ENCODE results near the gene MATN4. TPM values are rescaled to one million over a fixed set of nuclear protein-coding genes. Genes with fewer than 3 reads are reported as not detected.

MATN4 gene
- 0.06 to 0.16 TPM (median 0.08 TPM) in 5 replicates for total RNA-seq (2022; extraction: Qiagen RNA extraction)

DNA sequence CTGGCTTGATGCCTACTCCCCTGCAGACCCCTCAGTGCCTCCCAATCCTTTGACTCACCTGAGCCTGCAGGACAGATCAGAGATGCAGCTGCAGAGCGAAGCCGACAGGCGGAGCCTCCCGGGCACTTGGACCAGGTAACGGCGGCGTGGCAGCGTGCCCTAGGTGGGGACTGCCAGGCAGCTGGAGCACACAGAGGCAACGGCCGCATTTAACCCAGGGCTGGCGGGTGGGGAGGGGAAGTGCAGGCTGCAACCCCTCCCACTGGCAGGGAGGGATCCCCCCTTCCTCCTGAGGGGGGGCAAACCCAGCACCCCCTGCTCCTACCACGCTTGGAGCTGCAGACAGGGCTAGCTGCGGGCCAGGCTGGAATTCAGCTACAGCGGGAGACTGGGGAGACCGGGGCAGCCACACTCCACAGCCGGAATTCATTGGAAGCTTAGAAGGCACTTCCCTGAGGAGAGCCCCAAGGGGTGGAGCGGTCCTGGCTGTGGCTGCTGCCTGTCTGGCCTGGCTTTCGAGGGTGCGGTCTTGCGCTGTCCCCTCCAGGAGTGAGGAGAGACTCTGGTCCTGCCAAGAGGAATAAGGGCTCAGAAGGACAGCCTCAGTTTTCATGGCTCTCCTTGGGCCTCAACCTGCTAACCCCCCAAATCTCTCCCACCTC, at the start of gene MATN4:
MATN4 (minus strand) TSS at position 183 of the 662 bp plus-strand sequence. CDS start 2,717 bp downstream, outside the sequence.

DNA sequence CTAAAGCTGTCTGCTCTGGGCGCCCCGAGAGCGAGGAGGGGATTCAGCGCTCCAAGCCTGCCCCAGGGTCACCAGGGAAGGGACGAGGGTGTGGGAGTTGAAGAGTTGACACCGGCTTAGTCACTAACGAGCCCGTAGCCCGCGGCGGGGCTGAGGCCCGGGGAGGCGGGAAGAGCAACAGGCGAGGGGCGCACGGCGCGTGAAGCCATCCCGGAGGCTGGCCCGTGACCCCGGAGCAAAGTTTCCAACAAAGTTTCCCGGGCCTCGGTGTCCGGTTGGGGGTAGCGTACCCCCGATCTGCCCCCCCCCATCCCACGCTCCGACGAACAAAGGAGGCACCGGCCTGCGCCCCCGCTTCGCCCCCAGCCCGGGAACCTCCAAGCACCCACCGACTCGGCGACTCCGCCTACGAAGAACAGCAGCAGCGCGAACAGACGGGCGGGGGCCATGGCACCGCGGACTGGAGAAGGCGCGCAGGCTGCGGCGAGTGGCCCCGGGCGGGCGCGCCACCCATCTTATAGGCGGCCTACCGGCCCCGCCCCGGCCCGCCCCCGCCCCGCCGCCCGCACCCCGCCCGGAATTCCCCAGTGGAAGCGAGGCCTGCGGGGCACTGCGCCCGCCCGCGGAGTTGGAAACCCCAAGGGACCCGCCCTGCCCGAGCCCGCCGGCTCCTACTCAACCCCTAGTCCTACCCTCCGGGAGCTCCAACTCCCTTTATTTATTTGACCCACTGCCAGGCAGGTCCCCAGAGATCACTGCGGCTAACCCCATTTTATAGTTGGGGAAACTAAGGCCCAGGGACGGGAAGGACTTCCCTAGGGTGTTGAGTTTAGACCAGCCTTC, 40.1 kb upstream of the MATN4 start, which contains the start of gene SDC4:
SDC4 (minus strand) TSS at position 489 of the 843 bp plus-strand sequence; CDS start at position 449, 40 bp downstream.

GRCh38 chr20:45306431-45306982, 1.6 kb downstream of the MATN4 start, which contains the start of gene RBPJL:
Gene RBPJL, plus strand, starts transcription at chr20:45306840. Its CDS starts 83 bp downstream, at chr20:45306923.

GRCh38 chr20:45254383-45255262, 53.5 kb downstream of the MATN4 start, which contains the start of gene SLPI:
Gene SLPI, minus strand, starts transcription at chr20:45254564. Its CDS starts 21 bp downstream, at chr20:45254543.

Other genes with a start within 250 kb of the MATN4 start
- gene KCNS1, start 207.2 kb downstream of the MATN4 start, total RNA-seq (2022; extraction: Qiagen RNA extraction), result not detected in 5 replicates
- not detected in 5 replicates for gene WFDC5, start 193.1 kb downstream of the MATN4 start, total RNA-seq (2022; extraction: Qiagen RNA extraction)
- not detected in 5 replicates for gene WFDC12, start 183.8 kb downstream of the MATN4 start, total RNA-seq (2022; extraction: Qiagen RNA extraction)
- gene PI3, start 133.4 kb downstream of the MATN4 start, total RNA-seq (2022; extraction: Qiagen RNA extraction), result 2.3 to 5.0 TPM (median 2.9 TPM) in 5 replicates
- not detected in 5 replicates for gene SEMG1, start 101.3 kb downstream of the MATN4 start, total RNA-seq (2022; extraction: Qiagen RNA extraction)
- not detected in 5 replicates for gene SEMG2, start 86.9 kb downstream of the MATN4 start, total RNA-seq (2022; extraction: Qiagen RNA extraction)
- 8.8 to 15.1 TPM (median 11.1 TPM) in 5 replicates for gene SLPI, start 53.7 kb downstream of the MATN4 start, total RNA-seq (2022; extraction: Qiagen RNA extraction)
- gene RBPJL, start 1.5 kb downstream of the MATN4 start, total RNA-seq (2022; extraction: Qiagen RNA extraction), result not detected in 5 replicates
- gene SDC4, start 40.1 kb upstream of the MATN4 start, total RNA-seq (2022; extraction: Qiagen RNA extraction), result 98.7 to 125 TPM (median 105 TPM) in 5 replicates
- gene SYS1, start 54.9 kb upstream of the MATN4 start, total RNA-seq (2022; extraction: Qiagen RNA extraction), result 29.7 to 33.4 TPM (median 30.1 TPM) in 5 replicates
- not detected in 5 replicates for gene TP53TG5, start 70.0 kb upstream of the MATN4 start, total RNA-seq (2022; extraction: Qiagen RNA extraction)
- 22.6 to 30.1 TPM (median 25.2 TPM) in 5 replicates for gene DBNDD2, start 100.0 kb upstream of the MATN4 start, total RNA-seq (2022; extraction: Qiagen RNA extraction)
- 90.4 to 103 TPM (median 99.0 TPM) in 5 replicates for gene PIGT, start 107.8 kb upstream of the MATN4 start, total RNA-seq (2022; extraction: Qiagen RNA extraction)
- 0.35 TPM in 1 of 5 replicates, not detected in the others for gene WFDC2, start 161.5 kb upstream of the MATN4 start, total RNA-seq (2022; extraction: Qiagen RNA extraction)
- not detected in 5 replicates for gene SPINT3, start 207.3 kb upstream of the MATN4 start, total RNA-seq (2022; extraction: Qiagen RNA extraction)
- gene WFDC6, start 231.2 kb upstream of the MATN4 start, total RNA-seq (2022; extraction: Qiagen RNA extraction), result not detected in 5 replicates
- gene EPPIN, start 239.1 kb upstream of the MATN4 start, total RNA-seq (2022; extraction: Qiagen RNA extraction), result not detected in 5 replicates

Data from A549 treated with Hydrocortisone at 1 μM for 4 hours (cell line).